ENCODE measurements around the gene SCAPER. TPM values are rescaled to one million over a fixed set of nuclear protein-coding genes. Genes with fewer than 3 reads are reported as not detected.
"Not testable (repeated sequence)": the region's sequence is repeated elsewhere in the genome, so short reads cannot be mapped to it uniquely, and the experiment has no call there.

The SCAPER gene
- total and polyA plus RNA-seq, 4 donors = 3.3 to 18.0 (median 9.9) TPM

DNA sequence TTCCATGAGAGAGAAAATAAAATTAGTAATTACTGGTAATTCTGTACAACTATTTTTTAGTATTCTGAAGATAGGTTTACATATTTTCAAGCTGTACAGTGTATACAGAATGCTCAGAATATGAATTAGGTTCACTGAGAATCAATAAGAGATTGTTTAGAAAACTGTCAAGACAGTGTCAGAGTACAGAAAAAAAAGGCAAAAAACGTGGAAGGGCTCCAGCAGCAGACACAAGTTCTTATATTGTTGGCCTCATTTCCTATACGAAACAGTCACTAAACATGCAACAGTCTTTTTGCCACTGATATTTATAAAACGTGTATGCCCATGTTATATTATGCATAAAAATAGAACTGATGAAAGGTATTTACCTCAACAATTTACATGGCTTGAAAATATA is 464.7 kb downstream of the SCAPER start:
- H3K27me3 ChIP-seq (ENCODE audit: control insufficient read depth in 4 of 4, insufficient read depth in 4 of 4, low read length in 3 of 4) = no peaks in the 10 kb centered on the region
- H3K9me3 ChIP-seq (ENCODE audit: control insufficient read depth in 4 of 4, low read length in 3 of 4) = no peaks in the 10 kb centered on the region
- H3K9ac ChIP-seq (ENCODE audit: low read depth in 1 of 2, low read length in 2 of 2) = no peak overlapping the region
- DNase-seq (ENCODE audit: low spot score) = no peak
- no peaks in the 10 kb centered on the region for H3K4me1 ChIP-seq (ENCODE audit: control insufficient read depth in 4 of 4, insufficient read depth in 4 of 4, low read length in 3 of 4)
- H3K4me3 ChIP-seq (ENCODE audit: low read depth in 1 of 3, low read length in 3 of 3) = no peak overlapping the region
- TF ChIP-seq GABPA (IDR thresholded peaks at IDR 0.05 in 1 of 2, conservative IDR thresholded peaks at IDR 0.05 in 1 of 2) (no peak), RAD21 (IDR thresholded peaks at IDR 0.05) (no peak), HNF4A (conservative IDR thresholded peaks at IDR 0.05) (no peak), FOXA2 (IDR thresholded peaks at IDR 0.05) (no peak), HNF4G (IDR thresholded peaks at IDR 0.05) (no peak), SP1 (IDR thresholded peaks at IDR 0.05) (no peak), TAF1 (conservative IDR thresholded peaks at IDR 0.05) (no peak), YY1 (IDR thresholded peaks at IDR 0.05) (no peak), NR2F2 (IDR thresholded peaks at IDR 0.05) (no peak)
- TF ChIP-seq, protein P1, sequence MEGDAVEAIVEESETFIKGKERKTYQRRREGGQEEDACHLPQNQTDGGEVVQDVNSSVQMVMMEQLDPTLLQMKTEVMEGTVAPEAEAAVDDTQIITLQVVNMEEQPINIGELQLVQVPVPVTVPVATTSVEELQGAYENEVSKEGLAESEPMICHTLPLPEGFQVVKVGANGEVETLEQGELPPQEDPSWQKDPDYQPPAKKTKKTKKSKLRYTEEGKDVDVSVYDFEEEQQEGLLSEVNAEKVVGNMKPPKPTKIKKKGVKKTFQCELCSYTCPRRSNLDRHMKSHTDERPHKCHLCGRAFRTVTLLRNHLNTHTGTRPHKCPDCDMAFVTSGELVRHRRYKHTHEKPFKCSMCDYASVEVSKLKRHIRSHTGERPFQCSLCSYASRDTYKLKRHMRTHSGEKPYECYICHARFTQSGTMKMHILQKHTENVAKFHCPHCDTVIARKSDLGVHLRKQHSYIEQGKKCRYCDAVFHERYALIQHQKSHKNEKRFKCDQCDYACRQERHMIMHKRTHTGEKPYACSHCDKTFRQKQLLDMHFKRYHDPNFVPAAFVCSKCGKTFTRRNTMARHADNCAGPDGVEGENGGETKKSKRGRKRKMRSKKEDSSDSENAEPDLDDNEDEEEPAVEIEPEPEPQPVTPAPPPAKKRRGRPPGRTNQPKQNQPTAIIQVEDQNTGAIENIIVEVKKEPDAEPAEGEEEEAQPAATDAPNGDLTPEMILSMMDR (IDR thresholded peaks at IDR 0.05; ENCODE audit: low read depth, low read length, missing input control) = no peak
- no peaks in the 10 kb centered on the region for H3K36me3 ChIP-seq (ENCODE audit: control insufficient read depth in 4 of 4, insufficient read depth in 3 of 4, low read depth in 1 of 4, low read length in 3 of 4)
- WGBS = 86% methylated on average over 3 of the region's 3 CpGs
- H3K27ac ChIP-seq (ENCODE audit: low read depth in 1 of 2, low read length in 2 of 2) = no peak overlapping the region

DNA sequence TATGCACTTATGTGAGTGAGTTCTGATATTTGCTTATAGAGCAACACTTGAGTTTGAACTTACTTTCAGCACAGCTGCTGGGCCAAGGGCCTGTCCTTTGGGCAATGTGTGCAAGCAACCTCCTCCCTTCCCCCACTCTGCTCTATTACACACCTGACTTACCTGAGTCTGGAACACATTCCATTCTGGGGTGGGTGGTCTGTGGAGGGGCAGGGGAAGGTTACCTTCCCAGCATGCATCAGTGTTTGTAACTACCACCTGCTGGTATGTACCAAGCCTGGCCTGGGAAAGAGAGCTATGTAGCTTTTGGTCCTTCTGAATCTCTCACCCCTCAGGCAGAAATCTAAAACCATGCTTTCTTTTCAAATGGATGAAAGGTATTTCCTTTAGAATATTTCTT is 465.6 kb downstream of the SCAPER start:
- DNase-seq (ENCODE audit: low spot score) = no peak
- Histone ChIP-seq H3K27me3 (ENCODE audit: control insufficient read depth in 4 of 4, insufficient read depth in 4 of 4, low read length in 3 of 4) (no peaks in the 10 kb centered on the region), H3K9me3 (ENCODE audit: control insufficient read depth in 4 of 4, low read length in 3 of 4) (no peaks in the 10 kb centered on the region), H3K36me3 (ENCODE audit: control insufficient read depth in 4 of 4, insufficient read depth in 3 of 4, low read depth in 1 of 4, low read length in 3 of 4) (no peaks in the 10 kb centered on the region), H3K9ac (ENCODE audit: low read depth in 1 of 2, low read length in 2 of 2) (no peak overlapping the region), H3K4me1 (ENCODE audit: control insufficient read depth in 4 of 4, insufficient read depth in 4 of 4, low read length in 3 of 4) (no peaks in the 10 kb centered on the region), H3K4me3 (ENCODE audit: low read depth in 1 of 3, low read length in 3 of 3) (no peak overlapping the region), H3K27ac (ENCODE audit: low read depth in 1 of 2, low read length in 2 of 2) (no peak overlapping the region)
- TF ChIP-seq, protein P1 (IDR thresholded peaks at IDR 0.05; ENCODE audit: low read depth, low read length, missing input control) = no peak
- TF ChIP-seq FOXA1 (IDR thresholded peaks at IDR 0.05) = no peak

DNA sequence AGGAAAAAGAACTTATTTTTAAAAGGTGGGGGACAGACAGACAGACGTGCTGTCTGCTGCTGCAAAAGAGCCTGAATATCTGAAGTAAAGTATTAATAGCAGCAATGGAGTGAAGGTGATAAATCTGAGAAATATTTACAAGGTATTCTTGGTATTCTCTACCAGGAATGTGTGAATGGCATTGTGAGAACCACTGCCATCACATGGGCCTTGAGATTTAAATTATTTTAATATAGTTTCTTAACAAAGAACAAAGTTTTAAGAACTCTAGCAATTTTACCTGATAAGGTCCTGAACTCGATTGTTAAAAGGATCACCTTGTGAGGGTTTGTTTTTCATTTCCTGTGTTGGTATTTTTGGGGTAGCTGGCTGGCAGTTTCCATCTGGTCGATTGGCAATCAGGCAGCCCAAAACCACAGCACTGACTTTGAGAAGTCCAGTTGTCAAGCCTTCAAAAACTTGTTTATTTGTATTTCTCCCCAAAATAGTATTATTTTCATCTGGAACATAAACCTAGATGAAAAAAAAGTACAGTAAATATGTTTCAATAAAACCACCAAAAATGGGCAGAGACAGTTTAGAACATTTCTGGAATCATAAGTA is 471.2 kb downstream of the SCAPER start:
- no peaks in the 10 kb centered on the region for H3K27me3 ChIP-seq (ENCODE audit: control insufficient read depth in 4 of 4, insufficient read depth in 4 of 4, low read length in 3 of 4)
- no peaks in the 10 kb centered on the region for H3K4me1 ChIP-seq (ENCODE audit: control insufficient read depth in 4 of 4, insufficient read depth in 4 of 4, low read length in 3 of 4)
- no peak overlapping the region for H3K4me3 ChIP-seq (ENCODE audit: low read depth in 1 of 3, low read length in 3 of 3)
- H3K36me3 ChIP-seq (ENCODE audit: control insufficient read depth in 4 of 4, insufficient read depth in 3 of 4, low read depth in 1 of 4, low read length in 3 of 4) = peaks cover 0 to 4% (median 0%) of the 10 kb centered on the region in 4 donors
- TF ChIP-seq HNF4G (IDR thresholded peaks at IDR 0.05) (no peak), RAD21 (IDR thresholded peaks at IDR 0.05) (no peak)
- TF ChIP-seq, protein P2, sequence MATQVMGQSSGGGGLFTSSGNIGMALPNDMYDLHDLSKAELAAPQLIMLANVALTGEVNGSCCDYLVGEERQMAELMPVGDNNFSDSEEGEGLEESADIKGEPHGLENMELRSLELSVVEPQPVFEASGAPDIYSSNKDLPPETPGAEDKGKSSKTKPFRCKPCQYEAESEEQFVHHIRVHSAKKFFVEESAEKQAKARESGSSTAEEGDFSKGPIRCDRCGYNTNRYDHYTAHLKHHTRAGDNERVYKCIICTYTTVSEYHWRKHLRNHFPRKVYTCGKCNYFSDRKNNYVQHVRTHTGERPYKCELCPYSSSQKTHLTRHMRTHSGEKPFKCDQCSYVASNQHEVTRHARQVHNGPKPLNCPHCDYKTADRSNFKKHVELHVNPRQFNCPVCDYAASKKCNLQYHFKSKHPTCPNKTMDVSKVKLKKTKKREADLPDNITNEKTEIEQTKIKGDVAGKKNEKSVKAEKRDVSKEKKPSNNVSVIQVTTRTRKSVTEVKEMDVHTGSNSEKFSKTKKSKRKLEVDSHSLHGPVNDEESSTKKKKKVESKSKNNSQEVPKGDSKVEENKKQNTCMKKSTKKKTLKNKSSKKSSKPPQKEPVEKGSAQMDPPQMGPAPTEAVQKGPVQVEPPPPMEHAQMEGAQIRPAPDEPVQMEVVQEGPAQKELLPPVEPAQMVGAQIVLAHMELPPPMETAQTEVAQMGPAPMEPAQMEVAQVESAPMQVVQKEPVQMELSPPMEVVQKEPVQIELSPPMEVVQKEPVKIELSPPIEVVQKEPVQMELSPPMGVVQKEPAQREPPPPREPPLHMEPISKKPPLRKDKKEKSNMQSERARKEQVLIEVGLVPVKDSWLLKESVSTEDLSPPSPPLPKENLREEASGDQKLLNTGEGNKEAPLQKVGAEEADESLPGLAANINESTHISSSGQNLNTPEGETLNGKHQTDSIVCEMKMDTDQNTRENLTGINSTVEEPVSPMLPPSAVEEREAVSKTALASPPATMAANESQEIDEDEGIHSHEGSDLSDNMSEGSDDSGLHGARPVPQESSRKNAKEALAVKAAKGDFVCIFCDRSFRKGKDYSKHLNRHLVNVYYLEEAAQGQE (IDR thresholded peaks at IDR 0.05) = no peak
- no peak overlapping the region for H3K9ac ChIP-seq (ENCODE audit: low read depth in 1 of 2, low read length in 2 of 2)
- no peak overlapping the region for H3K27ac ChIP-seq (ENCODE audit: low read depth in 1 of 2, low read length in 2 of 2)
- no peak for DNase-seq (ENCODE audit: low spot score)
- no peaks in the 10 kb centered on the region for H3K9me3 ChIP-seq (ENCODE audit: control insufficient read depth in 4 of 4, low read length in 3 of 4)
- 50% methylated on average over 3 of the region's 3 CpGs for WGBS

DNA sequence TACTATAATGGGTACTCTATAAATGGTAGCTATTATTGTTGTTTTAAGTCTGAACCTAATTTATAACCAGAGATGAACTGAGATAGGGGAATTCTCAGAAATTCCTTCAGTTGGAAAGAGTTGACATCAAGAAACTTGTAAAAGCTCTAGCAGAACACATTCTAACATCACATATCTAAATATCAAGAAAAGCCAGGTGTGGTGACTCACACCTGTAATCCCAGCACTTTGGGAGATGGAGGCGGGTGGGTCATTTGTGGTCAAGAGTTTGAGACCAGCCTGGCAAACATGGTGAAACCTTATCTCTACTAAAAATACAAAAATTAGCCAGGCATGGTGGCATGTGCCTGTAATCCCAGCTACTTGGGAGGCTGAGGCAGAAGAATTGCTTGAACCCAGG is 472.1 kb downstream of the SCAPER start:
- not testable (repeated sequence) for H3K36me3 ChIP-seq (ENCODE audit: control insufficient read depth in 4 of 4, insufficient read depth in 3 of 4, low read depth in 1 of 4, low read length in 3 of 4); H3K4me3 ChIP-seq (ENCODE audit: low read depth in 1 of 3, low read length in 3 of 3); H3K27me3 ChIP-seq (ENCODE audit: control insufficient read depth in 4 of 4, insufficient read depth in 4 of 4, low read length in 3 of 4); H3K9ac ChIP-seq (ENCODE audit: low read depth in 1 of 2, low read length in 2 of 2); H3K4me1 ChIP-seq (ENCODE audit: control insufficient read depth in 4 of 4, insufficient read depth in 4 of 4, low read length in 3 of 4); H3K27ac ChIP-seq (ENCODE audit: low read depth in 1 of 2, low read length in 2 of 2); DNase-seq (ENCODE audit: low spot score); H3K9me3 ChIP-seq (ENCODE audit: control insufficient read depth in 4 of 4, low read length in 3 of 4)
- 100% methylated on average over 1 of the region's 1 CpG for WGBS
